ENCODE data around the gene TSPAN13.

Gene TSPAN13

DNA sequence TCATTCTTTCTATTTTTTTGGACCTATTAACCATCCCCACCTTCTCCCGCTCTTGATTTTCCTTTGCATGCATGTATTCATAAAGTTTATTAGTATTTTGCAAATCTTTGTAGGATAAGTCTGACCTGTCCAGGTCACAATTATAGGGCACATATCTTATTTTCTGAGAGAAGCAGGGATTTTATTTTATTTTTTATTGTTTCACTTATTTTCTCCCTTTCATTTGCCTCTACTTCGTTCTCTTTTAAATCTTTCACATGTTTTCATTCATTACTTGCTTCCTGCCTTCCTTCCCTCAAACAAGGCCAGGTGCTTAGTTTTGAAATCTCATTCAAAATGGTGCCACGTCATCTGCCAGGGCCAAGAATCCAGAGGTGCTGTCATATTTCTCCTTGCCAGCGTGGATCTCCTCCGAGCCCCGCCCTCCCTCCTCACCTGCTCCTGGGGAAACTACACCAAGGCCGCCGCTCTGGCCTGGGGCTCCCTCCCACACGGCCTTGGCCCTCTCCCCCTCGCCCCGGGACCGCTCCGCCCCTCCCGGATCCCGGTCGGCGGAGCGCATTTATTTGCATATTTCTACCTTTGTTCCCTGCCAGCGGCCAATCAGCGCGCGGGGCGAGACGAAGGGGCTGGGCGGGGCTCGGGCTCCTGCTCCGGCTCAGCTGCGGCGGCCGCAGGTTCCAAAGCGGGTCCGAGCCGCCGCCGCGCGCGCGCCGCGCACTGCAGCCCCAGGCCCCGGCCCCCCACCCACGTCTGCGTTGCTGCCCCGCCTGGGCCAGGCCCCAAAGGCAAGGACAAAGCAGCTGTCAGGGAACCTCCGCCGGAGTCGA, at the start of gene TSPAN13:
Gene TSPAN13, plus strand, starts transcription at position 654 of the 830 bp plus-strand sequence. CDS start 213 bp downstream, outside the sequence.
- peak; percentile 96 for DNase-seq

DNA sequence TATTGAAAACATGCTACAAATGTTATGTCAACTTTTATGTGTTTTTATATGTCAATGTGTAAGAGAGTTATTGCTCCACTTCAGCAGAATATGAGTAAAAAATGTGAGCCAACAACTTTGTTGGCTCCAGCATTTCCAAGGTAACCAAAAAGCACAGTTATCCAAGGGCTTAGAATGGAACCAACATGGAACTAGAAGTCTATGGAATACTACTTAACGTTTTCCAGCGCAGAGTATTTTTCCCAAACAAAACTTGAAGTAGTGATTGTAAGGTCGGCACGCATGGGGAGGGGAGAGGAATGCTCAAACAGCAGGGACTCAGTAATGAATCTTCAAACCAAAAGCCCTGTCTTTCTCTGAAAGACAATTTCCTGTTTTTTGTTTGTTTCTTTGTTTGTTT, 45.0 kb upstream of the TSPAN13 start:
- no peak for DNase-seq

DNA sequence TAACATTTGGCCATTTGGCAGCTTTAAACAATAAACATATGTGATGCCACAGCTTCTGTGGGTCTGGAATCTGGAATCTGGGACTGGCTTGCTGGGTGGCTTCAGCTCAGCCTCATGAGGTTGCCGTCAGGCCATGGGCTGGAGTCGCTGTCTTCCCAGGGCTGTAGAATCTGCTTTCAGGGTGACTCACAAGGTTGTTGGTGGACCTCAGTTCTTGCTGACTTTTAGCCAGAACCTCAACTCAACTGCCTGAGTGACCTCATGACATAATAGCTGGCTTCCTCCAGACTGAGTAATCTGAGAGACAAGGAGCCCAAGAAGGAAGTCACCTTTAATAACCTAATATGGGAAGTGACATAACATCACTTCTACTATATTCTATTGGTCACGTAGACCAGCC, 44.6 kb upstream of the TSPAN13 start:
- no peak for DNase-seq

DNA sequence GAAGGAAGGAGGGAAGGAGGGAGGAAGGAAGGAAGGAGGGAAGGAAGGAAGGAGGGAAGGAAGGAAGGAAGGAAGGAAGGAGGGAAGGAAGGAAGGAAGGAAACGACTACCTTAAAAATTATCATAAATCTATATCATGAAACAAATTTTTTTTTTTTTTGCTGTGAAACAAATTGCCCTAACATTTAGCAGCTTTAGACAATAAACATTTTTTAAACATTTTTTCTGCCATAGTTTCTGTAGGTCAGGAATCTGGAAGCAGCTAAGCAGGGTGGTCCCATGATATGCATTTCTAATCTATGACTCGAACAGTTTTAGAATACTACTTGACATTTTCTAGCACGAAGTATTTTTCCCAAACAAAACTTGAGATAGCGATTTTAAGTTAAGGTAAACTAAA, 42.9 kb upstream of the TSPAN13 start:
- no peak for DNase-seq

DNA sequence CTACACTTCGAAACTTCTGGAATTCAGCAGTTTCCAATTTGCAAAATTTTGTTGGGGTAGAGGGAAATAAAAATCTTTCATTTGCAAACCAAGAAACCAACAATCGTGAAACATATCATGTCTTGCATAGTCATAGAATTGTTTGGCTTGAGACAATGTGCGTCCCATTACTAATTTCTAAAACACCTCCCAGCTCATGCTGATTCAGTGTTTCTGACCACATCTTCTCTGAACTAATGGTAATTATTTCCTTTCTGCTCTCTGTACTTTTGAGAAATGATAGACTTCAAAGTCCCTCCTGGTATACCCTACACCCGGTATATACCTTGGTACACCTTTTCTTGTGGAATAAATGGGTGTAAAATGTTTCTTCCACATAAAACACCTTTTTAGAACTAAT, 41.8 kb upstream of the TSPAN13 start:
- no peak for DNase-seq

DNA sequence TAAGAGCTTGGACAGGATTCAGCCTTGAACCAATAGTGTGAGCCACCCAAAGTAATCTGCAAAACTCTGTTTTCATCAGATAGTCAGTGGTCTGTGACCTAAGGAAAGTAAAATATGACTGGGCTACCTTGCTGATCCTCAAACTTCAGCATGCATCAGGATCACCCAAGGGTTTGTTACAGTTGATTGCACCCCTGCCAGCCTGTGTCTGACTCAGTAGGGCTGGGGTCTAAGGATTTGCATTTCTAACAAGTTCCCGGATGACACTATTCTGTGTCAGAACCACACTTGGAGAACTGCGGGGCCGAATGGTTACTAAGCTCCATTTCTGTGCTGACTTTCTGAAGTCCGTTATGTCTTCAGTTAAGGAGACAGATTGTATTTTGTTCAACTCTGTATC, 40.6 kb upstream of the TSPAN13 start:
- DNase-seq = no peak

DNA sequence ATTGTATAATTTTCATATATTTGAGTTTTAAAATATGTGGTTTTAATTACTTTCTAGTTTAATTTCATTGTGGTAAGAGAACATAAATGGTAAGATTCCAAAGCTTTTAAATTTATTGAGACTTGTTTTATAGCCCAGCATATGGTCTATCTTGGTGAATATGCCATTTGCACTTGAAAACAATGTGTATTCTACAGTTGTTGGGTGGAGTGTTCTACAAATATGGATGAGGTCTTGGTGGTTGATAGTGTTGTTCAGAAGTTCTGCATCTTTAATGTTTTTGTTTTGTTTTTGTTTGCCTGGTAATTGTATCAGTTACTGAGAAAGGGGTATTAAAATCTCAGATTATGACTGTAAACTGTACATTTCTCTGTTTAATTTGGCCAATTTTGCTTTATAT, 37.6 kb upstream of the TSPAN13 start:
- no peak for DNase-seq

DNA sequence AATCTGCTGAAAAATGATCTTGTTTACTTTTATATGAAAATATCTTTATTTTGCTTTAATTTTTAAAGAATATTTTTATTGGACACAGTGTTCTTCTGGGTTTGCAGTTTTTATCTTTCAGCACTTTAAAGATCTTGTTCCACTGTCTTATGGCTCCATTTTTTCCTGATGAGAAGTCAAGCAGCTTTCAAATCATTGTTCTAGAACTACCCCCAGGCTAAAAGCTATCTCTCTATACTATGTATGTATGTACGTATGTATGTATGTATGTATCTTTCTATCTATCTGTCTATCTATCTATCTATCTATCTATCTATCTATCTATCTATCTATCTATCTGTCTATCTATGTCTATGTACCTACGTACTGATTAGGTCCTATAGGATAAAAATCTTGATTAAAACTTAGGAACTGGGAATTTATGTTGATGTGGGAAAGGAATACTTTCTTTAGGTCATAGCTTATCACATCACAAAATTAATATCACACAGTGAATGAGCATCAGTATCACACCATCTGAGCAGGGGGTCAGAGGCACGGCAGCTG, 35.4 kb upstream of the TSPAN13 start:
- DNase-seq = no peak

DNA sequence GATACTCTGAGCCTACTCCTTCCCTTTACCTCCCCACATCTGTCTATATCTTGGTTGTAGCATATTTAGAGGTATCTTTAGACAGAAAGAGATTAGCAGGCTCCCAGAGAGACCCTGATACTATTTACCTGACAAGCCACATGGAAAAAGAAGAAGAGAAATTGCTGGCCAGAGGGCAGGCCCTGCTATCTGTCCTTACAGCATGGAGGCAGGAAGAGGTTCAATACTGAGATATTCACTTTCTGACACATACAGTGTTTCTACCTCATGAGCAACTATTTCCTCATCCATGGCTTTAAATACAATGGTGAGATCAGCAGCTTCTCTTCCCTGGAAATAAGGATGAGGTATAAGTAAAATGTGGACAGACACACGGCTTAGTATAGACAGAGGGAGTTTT, 33.9 kb upstream of the TSPAN13 start:
- no peak for DNase-seq

DNA sequence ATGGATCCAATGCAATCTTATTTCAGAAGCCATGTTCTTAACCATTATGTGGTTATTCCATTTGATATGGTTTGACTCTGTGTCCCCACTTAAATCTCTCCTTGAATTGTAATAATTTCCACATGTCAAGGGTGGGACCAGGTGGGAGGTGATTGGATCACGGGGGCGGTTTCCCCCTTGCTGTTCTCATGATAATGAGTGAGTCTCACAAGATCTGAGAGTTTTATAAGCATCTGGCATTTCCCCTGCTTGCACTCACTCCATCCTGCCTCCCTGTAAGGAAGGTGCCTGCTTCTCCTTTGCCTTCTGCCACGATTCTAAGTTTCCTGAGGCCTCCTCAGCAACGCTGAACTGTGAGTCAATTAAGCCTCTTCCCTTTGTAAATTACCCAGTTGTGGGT, 32.0 kb upstream of the TSPAN13 start:
- DNase-seq = no peak

DNA sequence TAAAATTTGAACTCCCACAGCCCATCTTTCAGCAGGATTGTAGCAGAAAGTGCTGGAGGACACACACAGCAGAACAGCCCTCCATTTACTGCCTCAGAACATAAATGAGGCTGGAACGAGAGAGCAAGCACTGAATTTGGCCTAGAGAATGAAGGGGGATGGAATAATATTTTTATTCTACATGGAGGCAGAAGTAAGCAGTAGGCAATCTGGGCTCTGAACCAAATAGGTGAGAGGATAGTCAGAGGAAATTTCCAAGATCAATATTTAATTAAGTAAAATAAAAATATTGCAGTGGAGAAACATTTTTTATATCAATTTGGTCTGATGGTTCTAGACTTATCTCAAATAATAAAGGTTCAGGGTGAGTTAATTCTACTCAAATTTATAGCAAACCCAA, 29.2 kb upstream of the TSPAN13 start:
- DNase-seq = no peak

DNA sequence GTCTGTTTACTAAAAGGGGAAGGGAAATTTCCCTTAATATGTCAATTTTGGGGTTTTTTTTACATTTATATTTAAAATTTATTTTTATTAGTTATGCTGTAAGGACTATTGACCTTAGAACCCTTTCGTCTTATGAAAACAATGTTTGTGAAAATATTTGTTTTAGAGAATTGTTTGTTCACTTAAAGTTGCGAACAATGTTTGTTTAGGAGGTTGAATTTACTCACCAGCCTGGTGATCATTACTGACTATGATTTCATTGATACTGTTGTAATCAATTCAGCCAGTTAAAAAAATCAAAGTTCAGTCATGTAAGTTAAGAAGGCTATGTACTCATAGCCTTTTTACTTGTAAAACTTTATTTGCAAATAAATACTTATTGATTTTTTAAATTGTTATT, 27.4 kb upstream of the TSPAN13 start:
- DNase-seq = no peak

DNA sequence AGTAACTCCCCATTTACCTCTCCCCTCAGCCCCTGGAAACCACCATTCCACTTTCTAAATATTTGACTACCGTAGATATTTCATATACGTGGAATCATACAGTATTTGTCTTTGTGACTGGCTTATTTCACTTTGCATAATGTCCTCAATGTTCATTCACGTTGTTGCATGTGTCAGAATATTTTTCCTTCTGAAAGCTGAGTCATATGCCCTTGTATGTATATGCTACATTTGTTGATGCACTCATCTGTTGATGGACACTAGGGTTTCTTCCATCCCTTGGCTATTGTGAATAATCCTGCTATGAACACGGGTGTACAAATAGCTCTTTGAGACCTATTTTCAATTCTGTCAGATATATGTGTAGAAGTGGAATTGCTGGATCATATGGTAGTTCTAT, 25.8 kb upstream of the TSPAN13 start:
- no peak for DNase-seq

DNA sequence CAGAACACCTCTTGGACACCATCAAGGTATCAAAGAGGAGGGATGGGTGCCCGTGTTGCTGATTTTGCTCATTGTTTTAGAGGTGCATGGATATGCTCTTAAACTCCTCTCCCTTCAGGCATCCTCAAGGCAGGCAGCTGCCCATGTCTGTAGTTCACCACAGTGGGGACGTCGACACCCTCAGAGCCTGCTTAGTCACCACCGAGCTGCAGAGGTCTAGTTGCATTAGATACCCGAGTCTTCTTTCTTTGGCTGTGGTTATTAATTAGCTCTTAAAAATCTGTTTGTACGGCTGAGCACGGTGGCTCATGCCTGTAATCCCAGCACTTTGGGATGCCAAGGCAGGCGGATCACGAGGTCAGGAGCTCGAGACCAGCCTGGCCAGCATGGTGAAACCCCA, 24.7 kb upstream of the TSPAN13 start:
- no peak for DNase-seq

DNA sequence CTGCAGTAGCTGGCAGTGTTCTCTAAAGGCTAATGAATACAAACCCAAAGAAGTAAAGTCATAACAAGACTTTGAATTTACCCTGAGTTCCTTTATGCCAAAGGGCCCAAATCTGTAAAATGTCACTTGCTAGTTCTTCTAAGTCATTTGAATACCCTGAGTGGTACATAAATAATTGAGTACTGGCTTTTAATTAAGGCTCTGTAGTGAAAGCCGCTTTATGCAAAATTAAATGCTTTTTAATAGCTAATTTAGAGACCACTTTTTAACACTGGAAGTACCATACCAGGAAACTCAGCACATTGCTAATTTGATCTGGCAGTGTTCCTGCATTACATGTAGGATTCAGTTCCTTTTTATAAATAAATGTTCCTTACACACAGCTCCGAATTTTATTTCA, 24.0 kb upstream of the TSPAN13 start:
- no peak for DNase-seq

DNA sequence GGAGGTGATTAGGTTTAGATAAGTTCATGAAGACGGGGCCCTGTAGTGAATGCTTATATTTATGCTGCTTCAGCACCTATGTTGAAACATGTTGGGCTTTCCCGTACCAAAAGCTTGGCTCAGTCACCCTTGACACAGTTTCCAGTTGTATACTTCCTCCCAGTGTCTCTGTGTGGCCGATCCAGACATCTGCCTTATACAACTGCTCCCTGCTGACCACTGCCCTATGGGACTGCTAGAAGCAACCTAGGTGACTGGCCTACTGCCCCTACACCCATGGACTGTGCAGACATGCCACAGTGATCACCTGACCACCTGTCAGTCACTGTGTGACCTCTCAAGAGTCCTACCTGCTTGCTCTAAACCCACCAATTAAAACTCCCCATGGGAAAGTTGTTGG, 22.6 kb upstream of the TSPAN13 start:
- DNase-seq = no peak

DNA sequence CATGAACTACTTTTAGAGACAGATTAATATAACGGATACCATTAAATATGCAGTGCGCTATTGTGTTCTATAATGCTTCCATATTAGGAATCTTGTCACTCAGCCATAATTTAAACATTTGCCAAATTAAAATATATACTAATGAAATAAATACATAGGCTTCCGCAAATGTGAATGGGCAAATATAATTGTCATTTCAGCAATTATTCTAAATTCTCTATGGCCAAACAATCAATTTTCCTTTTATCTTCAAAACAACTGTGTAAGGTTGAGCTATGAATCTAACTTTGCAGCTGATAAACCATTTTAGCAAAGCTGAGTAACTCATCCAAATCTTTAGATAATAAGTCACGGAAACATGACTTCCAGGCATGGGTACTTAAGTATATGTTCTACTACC, 20.7 kb upstream of the TSPAN13 start:
- no peak for DNase-seq

DNA sequence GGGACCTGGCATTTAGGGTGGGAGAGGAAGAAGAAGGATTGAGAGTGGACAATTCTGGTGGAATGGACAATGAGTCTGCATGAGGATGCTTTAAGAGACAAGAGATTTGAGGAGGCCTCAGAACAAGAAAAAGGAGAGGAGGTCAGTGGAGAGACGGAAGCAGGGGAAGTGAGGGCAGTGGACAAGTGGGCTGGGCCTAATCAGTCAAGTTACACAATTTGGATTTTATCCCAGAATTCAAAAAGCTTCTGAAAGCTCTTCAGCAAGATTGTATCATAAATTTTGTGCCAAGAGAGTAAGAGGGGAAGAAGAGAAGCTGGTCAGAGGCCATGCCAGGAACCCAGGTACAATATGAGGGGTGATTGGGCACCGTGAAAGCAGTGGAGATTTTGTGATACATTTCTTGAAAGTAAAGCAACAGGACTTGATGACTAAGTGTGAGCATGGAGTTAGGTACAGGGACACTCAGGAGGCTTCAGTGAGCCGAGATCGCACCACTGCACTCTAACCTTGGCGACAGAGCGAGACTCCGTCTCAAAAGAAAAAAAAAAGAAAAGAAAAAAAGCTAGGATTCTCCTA, 19.3 kb upstream of the TSPAN13 start:
- DNase-seq = no peak

DNA sequence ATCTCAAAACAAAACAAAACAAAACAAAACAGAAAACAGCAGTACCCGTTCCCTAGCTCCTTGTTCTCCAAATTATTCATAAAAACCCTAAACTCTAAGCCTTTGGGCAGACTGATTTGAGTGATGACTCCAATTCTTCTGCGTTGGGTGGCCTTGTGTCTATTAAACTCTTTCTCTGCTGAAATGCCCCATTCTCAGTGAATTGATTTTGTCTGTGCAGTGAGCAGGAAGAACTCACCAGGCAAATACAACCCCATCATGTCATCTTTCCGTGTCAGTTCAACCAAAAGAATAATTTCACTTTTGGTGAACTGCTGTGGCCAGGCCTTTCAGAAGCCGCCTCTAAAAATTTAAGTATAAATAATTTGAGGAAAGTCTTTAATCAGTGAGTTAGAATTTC, 18.5 kb upstream of the TSPAN13 start:
- no peak for DNase-seq

DNA sequence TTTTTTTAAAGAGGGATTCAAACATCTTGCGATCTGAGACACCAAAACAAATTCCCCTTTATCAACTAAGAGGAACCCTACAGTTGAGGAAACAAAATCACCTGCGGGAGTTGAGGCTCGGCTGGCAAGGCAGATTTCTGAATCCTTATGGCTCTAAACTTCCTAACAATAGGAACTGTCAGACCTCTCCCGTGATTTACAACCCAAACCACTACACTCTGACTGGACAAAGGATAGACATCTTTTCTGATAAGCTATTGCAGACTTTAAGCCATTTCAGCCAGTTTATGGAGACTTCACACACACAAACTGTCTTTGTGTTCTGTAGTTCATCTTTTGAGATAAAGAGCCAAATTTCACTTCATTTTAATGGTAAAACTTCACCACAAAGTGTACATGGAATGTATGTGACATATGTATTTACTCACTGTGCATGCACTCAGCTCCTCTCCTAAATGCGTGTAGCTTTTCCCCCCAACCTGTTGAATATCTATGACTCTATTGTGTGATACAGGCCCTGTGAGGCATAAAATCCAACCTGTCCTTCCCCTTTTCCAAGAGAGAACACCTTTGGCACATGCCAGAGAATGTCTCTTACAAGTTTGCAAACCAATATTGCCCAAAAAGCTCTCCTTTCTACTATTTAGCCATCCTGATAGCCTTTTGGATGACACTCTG, 15.4 kb upstream of the TSPAN13 start:
- DNase-seq = no peak

DNA sequence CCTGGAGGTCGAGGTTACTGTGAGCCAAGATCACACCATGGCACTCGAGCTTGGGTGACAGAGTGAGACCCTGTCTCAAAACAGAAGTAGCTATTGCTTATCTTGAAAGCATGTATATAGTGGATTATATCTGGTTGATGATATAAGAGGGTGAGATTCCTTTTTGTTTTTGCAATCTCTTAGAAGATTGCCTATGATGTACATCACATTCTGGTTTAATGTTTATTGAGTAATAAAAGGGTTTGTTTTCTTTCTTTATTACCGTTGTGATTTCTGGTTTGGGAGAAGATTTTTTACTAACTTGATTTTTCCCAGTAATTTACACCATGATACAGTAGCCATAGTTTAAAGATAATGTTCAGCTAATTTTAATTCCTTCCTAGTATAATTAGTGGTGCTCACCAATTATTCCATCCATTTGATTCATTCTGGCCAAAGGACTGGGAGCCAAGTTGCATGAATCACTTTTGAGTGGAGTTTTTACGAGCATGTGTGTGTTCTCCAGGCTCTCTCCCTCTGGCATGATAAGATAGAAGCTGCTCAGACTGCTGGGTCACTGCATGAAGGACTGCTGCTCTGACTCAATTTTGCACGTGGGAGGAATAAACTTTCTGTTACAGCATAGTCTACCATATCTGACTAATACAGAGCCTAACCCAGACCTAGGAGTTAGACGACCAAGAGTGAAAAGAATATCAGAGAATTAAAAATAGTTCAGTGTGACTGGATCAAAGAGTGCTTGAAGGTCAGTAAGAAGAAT, 13.5 kb upstream of the TSPAN13 start:
- DNase-seq = no peak

DNA sequence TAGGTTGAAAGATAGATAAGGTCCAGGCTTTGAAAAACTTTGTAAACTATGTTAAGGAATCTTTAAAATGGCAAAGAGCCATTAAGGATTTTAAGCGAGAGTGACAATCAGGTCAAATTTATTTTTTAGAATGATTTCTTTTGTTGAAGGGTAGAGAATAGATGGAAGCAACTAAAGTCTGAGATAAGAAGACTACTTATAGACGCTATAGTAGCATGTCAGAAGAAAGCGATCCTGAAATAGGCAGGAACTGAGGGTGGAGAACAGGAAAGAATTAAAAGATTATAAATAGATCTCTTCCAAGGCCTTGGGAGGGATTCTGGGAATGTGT, 13.0 kb upstream of the TSPAN13 start:
- DNase-seq = no peak

DNA sequence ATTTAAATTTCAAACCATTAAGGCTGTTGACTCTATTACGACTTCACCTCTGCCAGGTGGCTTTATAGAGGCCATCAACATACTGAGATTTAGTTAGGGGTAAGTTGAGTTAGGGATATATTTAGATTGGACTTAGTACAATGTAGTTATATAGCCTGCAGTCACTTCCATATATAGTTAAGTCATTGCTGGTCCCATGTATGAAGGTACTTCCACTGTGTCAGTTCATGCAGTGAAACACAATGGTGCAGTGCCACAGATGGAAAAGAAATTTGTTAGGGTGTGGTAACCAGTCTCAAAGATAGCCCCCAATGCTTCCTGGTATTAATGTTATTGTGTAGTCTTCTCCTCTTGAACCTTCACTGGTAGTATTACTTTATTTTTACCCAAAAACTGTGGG, 12.6 kb upstream of the TSPAN13 start:
- no peak for DNase-seq

Measured in NCI-H510A (cell line).